ENCODE measurements around the gene KRT7. TPM values are rescaled to one million over a fixed set of nuclear protein-coding genes. Genes with fewer than 3 reads are reported as not detected.

KRT7 gene
- total and polyA plus RNA-seq, 4 donors: 0.37 to 9.9 (median 7.0) TPM

DNA sequence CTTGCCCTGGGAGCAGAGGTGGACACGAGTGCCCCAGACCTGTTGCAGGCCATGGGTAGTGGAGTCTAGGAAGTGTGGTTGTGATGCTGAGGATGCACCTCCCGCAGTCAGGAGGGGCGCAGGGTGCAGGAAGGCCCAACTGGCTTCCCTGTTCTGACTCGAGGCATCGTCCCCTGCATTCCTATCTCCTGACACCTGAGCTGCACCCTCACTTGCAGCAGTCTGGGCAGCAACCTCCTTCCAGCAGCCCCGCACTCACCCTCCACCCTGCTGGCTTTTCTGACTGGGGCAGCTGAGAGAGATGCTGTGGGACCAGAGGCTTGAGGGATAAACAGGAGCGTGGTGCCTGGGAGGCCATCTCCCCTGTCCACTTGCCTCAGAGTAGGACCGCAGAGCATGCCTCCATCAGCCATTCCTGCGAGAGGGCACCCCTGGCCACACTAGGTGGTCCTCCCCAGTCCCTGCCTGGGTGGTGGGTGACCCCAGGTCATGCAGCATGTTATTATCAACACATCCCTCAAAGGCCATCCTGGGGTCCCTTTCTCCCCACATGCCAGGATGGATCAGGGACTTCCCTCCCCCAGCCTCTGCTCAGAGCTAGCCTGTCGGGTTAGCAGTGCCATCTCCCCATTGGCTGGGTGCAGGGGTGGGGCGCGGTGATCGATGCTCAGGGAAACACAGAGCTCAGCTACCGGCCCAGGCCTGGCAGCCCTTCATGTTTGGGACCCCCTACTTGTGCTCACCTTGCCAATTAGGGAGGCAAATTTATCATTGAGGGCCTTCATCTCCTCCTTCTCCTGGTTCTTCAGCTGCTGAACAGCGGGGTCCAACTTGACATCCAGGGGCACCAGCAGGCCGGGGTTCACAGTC lies 41.9 kb upstream of the KRT7 start:
- DNase-seq (ENCODE audit: low spot score): no peak
- 86% methylated on average over 16 of the region's 16 CpGs for WGBS
- TF ChIP-seq FOXA1 (IDR thresholded peaks at IDR 0.05) (no peak), RXRA (IDR thresholded peaks at IDR 0.05) (no peak), YY1 (IDR thresholded peaks at IDR 0.05) (no peak), JUND (IDR thresholded peaks at IDR 0.05) (no peak), NR2F2 (IDR thresholded peaks at IDR 0.05) (no peak), SP1 (IDR thresholded peaks at IDR 0.05) (no peak), FOXA2 (IDR thresholded peaks at IDR 0.05) (no peak), HNF4G (IDR thresholded peaks at IDR 0.05) (no peak)
- TF ChIP-seq, protein P1, sequence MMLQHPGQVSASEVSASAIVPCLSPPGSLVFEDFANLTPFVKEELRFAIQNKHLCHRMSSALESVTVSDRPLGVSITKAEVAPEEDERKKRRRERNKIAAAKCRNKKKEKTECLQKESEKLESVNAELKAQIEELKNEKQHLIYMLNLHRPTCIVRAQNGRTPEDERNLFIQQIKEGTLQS (IDR thresholded peaks at IDR 0.05): no peak
- TF ChIP-seq, protein P2, sequence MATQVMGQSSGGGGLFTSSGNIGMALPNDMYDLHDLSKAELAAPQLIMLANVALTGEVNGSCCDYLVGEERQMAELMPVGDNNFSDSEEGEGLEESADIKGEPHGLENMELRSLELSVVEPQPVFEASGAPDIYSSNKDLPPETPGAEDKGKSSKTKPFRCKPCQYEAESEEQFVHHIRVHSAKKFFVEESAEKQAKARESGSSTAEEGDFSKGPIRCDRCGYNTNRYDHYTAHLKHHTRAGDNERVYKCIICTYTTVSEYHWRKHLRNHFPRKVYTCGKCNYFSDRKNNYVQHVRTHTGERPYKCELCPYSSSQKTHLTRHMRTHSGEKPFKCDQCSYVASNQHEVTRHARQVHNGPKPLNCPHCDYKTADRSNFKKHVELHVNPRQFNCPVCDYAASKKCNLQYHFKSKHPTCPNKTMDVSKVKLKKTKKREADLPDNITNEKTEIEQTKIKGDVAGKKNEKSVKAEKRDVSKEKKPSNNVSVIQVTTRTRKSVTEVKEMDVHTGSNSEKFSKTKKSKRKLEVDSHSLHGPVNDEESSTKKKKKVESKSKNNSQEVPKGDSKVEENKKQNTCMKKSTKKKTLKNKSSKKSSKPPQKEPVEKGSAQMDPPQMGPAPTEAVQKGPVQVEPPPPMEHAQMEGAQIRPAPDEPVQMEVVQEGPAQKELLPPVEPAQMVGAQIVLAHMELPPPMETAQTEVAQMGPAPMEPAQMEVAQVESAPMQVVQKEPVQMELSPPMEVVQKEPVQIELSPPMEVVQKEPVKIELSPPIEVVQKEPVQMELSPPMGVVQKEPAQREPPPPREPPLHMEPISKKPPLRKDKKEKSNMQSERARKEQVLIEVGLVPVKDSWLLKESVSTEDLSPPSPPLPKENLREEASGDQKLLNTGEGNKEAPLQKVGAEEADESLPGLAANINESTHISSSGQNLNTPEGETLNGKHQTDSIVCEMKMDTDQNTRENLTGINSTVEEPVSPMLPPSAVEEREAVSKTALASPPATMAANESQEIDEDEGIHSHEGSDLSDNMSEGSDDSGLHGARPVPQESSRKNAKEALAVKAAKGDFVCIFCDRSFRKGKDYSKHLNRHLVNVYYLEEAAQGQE (IDR thresholded peaks at IDR 0.05): no peak
- peaks cover 0 to 5% (median 1%) of the 10 kb centered on the region in 4 donors for H3K4me1 ChIP-seq (ENCODE audit: control insufficient read depth in 4 of 4, insufficient read depth in 4 of 4, low read length in 3 of 4)
- H3K27ac ChIP-seq (ENCODE audit: low read depth in 1 of 2, low read length in 2 of 2): peak overlapping the region in 1 of 2 donors; percentile 5
- no peaks in the 10 kb centered on the region for H3K36me3 ChIP-seq (ENCODE audit: control insufficient read depth in 4 of 4, insufficient read depth in 3 of 4, low read depth in 1 of 4, low read length in 3 of 4)
- H3K27me3 ChIP-seq (ENCODE audit: control insufficient read depth in 4 of 4, insufficient read depth in 4 of 4, low read length in 3 of 4): no peaks in the 10 kb centered on the region
- no peaks in the 10 kb centered on the region for H3K9me3 ChIP-seq (ENCODE audit: control insufficient read depth in 4 of 4, low read length in 3 of 4)
- H3K9ac ChIP-seq (ENCODE audit: low read depth in 1 of 2, low read length in 2 of 2): no peak overlapping the region
- no peak overlapping the region for H3K4me3 ChIP-seq (ENCODE audit: low read depth in 1 of 3, low read length in 3 of 3)

DNA sequence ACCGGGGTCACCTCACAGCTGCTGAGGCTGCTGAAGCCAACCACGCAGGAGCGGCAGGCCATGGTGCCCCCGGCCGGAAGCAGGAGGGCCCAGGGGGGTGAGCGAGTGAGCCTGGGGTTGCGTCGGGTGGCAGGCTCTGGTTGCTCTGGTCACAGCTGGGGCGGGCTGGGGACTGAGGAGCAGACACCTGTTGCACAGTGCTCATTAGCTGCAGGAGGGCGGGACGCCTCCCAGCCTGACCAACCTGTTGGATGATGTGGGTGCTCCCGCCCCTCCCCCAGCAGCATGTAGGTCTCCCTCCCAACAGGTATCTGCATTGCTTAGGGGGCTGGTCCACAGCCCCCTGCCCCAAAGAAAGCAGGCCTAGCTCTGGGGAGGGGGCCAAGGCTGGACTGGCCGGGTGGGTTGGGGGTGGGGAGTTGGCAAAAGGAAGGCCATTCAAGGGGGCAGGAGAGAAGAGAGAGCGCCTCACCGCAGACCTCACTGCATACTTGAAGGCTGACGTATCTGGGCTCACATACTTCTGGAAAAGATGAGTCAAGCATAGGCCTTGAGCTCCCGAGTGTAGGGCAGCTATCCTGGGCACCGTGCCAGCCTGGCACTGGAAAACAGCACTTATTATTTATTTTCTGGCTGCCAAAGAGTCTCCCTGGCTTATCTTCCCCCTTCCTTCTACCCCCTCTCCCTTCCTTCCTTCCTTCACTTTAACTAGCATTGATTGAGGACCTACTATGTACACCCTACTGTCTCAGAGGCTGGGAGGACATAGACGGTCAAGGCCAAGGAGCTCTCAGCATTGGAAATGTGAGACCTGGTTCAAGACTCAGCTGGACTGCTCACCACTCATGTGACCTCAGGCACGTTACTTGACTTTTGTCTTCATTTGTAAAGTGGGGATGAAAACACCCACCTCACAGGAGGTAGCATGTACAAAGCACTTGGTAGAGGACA lies 40.9 kb upstream of the KRT7 start, which contains the start of gene KRT80:
KRT80 (minus strand) TSS at position 174 of the 951 bp plus-strand sequence; CDS start at position 62, 112 bp downstream.
- TF ChIP-seq, protein P3, sequence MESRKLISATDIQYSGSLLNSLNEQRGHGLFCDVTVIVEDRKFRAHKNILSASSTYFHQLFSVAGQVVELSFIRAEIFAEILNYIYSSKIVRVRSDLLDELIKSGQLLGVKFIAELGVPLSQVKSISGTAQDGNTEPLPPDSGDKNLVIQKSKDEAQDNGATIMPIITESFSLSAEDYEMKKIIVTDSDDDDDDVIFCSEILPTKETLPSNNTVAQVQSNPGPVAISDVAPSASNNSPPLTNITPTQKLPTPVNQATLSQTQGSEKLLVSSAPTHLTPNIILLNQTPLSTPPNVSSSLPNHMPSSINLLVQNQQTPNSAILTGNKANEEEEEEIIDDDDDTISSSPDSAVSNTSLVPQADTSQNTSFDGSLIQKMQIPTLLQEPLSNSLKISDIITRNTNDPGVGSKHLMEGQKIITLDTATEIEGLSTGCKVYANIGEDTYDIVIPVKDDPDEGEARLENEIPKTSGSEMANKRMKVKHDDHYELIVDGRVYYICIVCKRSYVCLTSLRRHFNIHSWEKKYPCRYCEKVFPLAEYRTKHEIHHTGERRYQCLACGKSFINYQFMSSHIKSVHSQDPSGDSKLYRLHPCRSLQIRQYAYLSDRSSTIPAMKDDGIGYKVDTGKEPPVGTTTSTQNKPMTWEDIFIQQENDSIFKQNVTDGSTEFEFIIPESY (IDR thresholded peaks at IDR 0.05): no peak
- TF ChIP-seq RXRA (IDR thresholded peaks at IDR 0.05) (peak in 1 of 2 donors; percentile 43), TAF1 (conservative IDR thresholded peaks at IDR 0.05) (no peak), RAD21 (IDR thresholded peaks at IDR 0.05) (no peak), NR2F2 (IDR thresholded peaks at IDR 0.05) (peak; percentile 39), YY1 (IDR thresholded peaks at IDR 0.05) (no peak), SP1 (IDR thresholded peaks at IDR 0.05) (peak; percentile 28), FOXA1 (IDR thresholded peaks at IDR 0.05) (no peak), FOXA2 (IDR thresholded peaks at IDR 0.05) (no peak), EGR1 (IDR thresholded peaks at IDR 0.05; ENCODE audit: low read depth in 2 of 2) (peak in 1 of 2 donors; percentile 85), HNF4A (conservative IDR thresholded peaks at IDR 0.05) (peak in 1 of 2 donors; percentile 51), GABPA (IDR thresholded peaks at IDR 0.05 in 1 of 2, conservative IDR thresholded peaks at IDR 0.05 in 1 of 2) (no peak), JUND (IDR thresholded peaks at IDR 0.05) (peak; percentile 98 to 100)
- TF ChIP-seq, protein P4, sequence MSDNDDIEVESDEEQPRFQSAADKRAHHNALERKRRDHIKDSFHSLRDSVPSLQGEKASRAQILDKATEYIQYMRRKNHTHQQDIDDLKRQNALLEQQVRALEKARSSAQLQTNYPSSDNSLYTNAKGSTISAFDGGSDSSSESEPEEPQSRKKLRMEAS (IDR thresholded peaks at IDR 0.05): no peak
- TF ChIP-seq, protein P5, sequence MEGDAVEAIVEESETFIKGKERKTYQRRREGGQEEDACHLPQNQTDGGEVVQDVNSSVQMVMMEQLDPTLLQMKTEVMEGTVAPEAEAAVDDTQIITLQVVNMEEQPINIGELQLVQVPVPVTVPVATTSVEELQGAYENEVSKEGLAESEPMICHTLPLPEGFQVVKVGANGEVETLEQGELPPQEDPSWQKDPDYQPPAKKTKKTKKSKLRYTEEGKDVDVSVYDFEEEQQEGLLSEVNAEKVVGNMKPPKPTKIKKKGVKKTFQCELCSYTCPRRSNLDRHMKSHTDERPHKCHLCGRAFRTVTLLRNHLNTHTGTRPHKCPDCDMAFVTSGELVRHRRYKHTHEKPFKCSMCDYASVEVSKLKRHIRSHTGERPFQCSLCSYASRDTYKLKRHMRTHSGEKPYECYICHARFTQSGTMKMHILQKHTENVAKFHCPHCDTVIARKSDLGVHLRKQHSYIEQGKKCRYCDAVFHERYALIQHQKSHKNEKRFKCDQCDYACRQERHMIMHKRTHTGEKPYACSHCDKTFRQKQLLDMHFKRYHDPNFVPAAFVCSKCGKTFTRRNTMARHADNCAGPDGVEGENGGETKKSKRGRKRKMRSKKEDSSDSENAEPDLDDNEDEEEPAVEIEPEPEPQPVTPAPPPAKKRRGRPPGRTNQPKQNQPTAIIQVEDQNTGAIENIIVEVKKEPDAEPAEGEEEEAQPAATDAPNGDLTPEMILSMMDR (IDR thresholded peaks at IDR 0.05; ENCODE audit: low read depth, low read length, missing input control): no peak
- TF ChIP-seq, protein P1 (IDR thresholded peaks at IDR 0.05): peak; percentile 68
- no peaks in the 10 kb centered on the region for H3K9me3 ChIP-seq (ENCODE audit: control insufficient read depth in 4 of 4, low read length in 3 of 4)
- 67% methylated on average over 20 of the region's 20 CpGs for WGBS
- H3K36me3 ChIP-seq (ENCODE audit: control insufficient read depth in 4 of 4, insufficient read depth in 3 of 4, low read depth in 1 of 4, low read length in 3 of 4): no peaks in the 10 kb centered on the region
- H3K27me3 ChIP-seq (ENCODE audit: control insufficient read depth in 4 of 4, insufficient read depth in 4 of 4, low read length in 3 of 4): no peaks in the 10 kb centered on the region
- peak within 1 kb of the TSS in 1 of 2 donors; percentile 5 for H3K27ac ChIP-seq (ENCODE audit: low read depth in 1 of 2, low read length in 2 of 2)
- no peak for DNase-seq (ENCODE audit: low spot score)
- no peak within 1 kb of the TSS for H3K4me3 ChIP-seq (ENCODE audit: low read depth in 1 of 3, low read length in 3 of 3)
- peak within 1 kb of the TSS in 1 of 2 donors; percentile 18 for H3K9ac ChIP-seq (ENCODE audit: low read depth in 1 of 2, low read length in 2 of 2)
- H3K4me1 ChIP-seq (ENCODE audit: control insufficient read depth in 4 of 4, insufficient read depth in 4 of 4, low read length in 3 of 4): peaks cover 0 to 5% (median 1%) of the 10 kb centered on the region in 4 donors

Data from liver (tissue), 9 donors.